ENCODE data around the gene MRPL3.

- TF ChIP-seq BHLHE40 (IDR thresholded peaks at IDR 0.05; ENCODE audit: low read depth, low read length) (no peak), EP300 (IDR thresholded peaks at IDR 0.05) (no peak), FOXS1 (CRISPR knock-in tag; IDR thresholded peaks at IDR 0.05) (no peak), CTCF (IDR thresholded peaks at IDR 0.05) (no peak), EHMT2 (IDR thresholded peaks at IDR 0.05; ENCODE audit: low read depth) (no peak)
- TF ChIP-seq, protein P1, sequence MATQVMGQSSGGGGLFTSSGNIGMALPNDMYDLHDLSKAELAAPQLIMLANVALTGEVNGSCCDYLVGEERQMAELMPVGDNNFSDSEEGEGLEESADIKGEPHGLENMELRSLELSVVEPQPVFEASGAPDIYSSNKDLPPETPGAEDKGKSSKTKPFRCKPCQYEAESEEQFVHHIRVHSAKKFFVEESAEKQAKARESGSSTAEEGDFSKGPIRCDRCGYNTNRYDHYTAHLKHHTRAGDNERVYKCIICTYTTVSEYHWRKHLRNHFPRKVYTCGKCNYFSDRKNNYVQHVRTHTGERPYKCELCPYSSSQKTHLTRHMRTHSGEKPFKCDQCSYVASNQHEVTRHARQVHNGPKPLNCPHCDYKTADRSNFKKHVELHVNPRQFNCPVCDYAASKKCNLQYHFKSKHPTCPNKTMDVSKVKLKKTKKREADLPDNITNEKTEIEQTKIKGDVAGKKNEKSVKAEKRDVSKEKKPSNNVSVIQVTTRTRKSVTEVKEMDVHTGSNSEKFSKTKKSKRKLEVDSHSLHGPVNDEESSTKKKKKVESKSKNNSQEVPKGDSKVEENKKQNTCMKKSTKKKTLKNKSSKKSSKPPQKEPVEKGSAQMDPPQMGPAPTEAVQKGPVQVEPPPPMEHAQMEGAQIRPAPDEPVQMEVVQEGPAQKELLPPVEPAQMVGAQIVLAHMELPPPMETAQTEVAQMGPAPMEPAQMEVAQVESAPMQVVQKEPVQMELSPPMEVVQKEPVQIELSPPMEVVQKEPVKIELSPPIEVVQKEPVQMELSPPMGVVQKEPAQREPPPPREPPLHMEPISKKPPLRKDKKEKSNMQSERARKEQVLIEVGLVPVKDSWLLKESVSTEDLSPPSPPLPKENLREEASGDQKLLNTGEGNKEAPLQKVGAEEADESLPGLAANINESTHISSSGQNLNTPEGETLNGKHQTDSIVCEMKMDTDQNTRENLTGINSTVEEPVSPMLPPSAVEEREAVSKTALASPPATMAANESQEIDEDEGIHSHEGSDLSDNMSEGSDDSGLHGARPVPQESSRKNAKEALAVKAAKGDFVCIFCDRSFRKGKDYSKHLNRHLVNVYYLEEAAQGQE (IDR thresholded peaks at IDR 0.05), result no peak
Observed at GRCh38 chr3:131432441-131432840, 70.3 kb downstream of the MRPL3 start.

Data from A549 (cell line).